ENCODE results near the gene STRN4. TPM values are rescaled to one million over a fixed set of nuclear protein-coding genes. Genes with fewer than 3 reads are reported as not detected.

The STRN4 gene
- total RNA-seq, 1 donor from 2014 or later = 111 TPM

GRCh38 chr19:46759206-46759605, 13.0 kb upstream of the STRN4 start:
- TF ChIP-seq, protein P1, sequence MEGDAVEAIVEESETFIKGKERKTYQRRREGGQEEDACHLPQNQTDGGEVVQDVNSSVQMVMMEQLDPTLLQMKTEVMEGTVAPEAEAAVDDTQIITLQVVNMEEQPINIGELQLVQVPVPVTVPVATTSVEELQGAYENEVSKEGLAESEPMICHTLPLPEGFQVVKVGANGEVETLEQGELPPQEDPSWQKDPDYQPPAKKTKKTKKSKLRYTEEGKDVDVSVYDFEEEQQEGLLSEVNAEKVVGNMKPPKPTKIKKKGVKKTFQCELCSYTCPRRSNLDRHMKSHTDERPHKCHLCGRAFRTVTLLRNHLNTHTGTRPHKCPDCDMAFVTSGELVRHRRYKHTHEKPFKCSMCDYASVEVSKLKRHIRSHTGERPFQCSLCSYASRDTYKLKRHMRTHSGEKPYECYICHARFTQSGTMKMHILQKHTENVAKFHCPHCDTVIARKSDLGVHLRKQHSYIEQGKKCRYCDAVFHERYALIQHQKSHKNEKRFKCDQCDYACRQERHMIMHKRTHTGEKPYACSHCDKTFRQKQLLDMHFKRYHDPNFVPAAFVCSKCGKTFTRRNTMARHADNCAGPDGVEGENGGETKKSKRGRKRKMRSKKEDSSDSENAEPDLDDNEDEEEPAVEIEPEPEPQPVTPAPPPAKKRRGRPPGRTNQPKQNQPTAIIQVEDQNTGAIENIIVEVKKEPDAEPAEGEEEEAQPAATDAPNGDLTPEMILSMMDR (IDR thresholded peaks at IDR 0.05; ENCODE audit: insufficient read depth, low read length, poor library complexity, severe bottlenecking) = no peak

GRCh38 chr19:46756544-46756888, 10.3 kb upstream of the STRN4 start:
- TF ChIP-seq, protein P1 (IDR thresholded peaks at IDR 0.05; ENCODE audit: insufficient read depth, low read length, poor library complexity, severe bottlenecking) = no peak
- H3K27me3 ChIP-seq (ENCODE audit: control insufficient read depth, insufficient read depth, low read length) = peaks cover 9% of the 10 kb centered on the region
- no peaks in the 10 kb centered on the region for H3K36me3 ChIP-seq (ENCODE audit: control insufficient read depth, insufficient read depth, low read length)
- no peak overlapping the region for H3K4me3 ChIP-seq (ENCODE audit: low read depth, low read length)
- DNase-seq (ENCODE audit: low read depth) = no peak

More at GRCh38 chr19:46759206-46759605, 13.0 kb upstream of the STRN4 start:
- no peak overlapping the region for H3K4me3 ChIP-seq (ENCODE audit: low read depth, low read length)
- DNase-seq (ENCODE audit: low read depth) = no peak
- H3K27me3 ChIP-seq (ENCODE audit: control insufficient read depth, insufficient read depth, low read length) = peaks cover 9% of the 10 kb centered on the region
- H3K36me3 ChIP-seq (ENCODE audit: control insufficient read depth, insufficient read depth, low read length) = no peaks in the 10 kb centered on the region

- no peak for DNase-seq (ENCODE audit: low read depth)
- H3K4me3 ChIP-seq (ENCODE audit: low read depth, low read length) = no peak overlapping the region
- no peaks in the 10 kb centered on the region for H3K36me3 ChIP-seq (ENCODE audit: control insufficient read depth, insufficient read depth, low read length)
- TF ChIP-seq, protein P1 (IDR thresholded peaks at IDR 0.05; ENCODE audit: insufficient read depth, low read length, poor library complexity, severe bottlenecking) = no peak
- H3K27me3 ChIP-seq (ENCODE audit: control insufficient read depth, insufficient read depth, low read length) = peaks cover 9% of the 10 kb centered on the region
These were observed 9.7 kb upstream of the STRN4 start for GRCh38 chr19:46755853-46756543.

- TF ChIP-seq, protein P1 (IDR thresholded peaks at IDR 0.05; ENCODE audit: insufficient read depth, low read length, poor library complexity, severe bottlenecking) = no peak
- H3K4me3 ChIP-seq (ENCODE audit: low read depth, low read length) = no peak overlapping the region
- peaks cover 9% of the 10 kb centered on the region for H3K27me3 ChIP-seq (ENCODE audit: control insufficient read depth, insufficient read depth, low read length)
- no peaks in the 10 kb centered on the region for H3K36me3 ChIP-seq (ENCODE audit: control insufficient read depth, insufficient read depth, low read length)
- DNase-seq (ENCODE audit: low read depth) = no peak
These were observed 9.0 kb upstream of the STRN4 start for GRCh38 chr19:46755077-46755852.

DNA sequence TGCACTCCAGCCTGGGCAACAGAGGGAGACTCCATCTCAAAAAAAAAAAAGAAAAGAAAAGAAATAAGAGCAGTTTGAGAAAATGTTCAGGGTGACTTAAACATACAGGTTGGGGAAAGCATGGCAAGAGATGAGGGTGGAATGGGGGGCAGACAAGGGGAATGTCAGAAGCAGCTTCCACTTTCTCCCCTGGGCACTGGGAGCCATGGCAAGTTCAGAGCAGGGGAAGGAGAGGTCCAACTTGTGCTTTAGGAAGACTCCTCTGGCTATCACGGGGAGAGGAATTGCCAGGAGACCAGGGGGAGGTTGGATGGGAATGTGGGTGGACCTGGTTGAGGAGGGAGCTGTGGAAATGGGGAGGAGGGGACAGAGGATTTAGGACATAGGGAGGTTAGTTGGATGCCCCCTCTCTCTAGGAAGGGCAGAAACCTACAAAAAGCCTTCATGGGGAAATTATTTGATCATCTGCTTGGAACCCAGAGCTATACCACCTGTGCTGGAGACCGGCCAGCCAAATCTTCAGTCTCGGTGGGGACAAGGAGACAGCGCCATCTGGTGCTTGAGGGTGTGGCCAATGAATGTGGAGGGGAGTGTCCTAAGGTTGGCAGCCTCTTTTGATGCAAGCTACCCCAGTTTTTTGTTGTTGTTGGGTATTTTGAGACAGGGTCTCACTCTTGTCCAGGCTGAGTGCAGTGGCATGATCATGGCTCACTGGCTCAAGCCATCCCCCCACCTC, 7.3 kb upstream of the STRN4 start:
- DNase-seq (ENCODE audit: low read depth) = no peak
- H3K36me3 ChIP-seq (ENCODE audit: control insufficient read depth, insufficient read depth, low read length) = no peaks in the 10 kb centered on the region
- H3K27me3 ChIP-seq (ENCODE audit: control insufficient read depth, insufficient read depth, low read length) = peaks cover 9% of the 10 kb centered on the region
- TF ChIP-seq, protein P1 (IDR thresholded peaks at IDR 0.05; ENCODE audit: insufficient read depth, low read length, poor library complexity, severe bottlenecking) = peak; percentile 57
- no peak overlapping the region for H3K4me3 ChIP-seq (ENCODE audit: low read depth, low read length)
